Spinal cord (tissue), 10 donors: Measurements from ENCODE around the gene FOXM1. TPM values are rescaled to one million over a fixed set of nuclear protein-coding genes. Genes with fewer than 3 reads are reported as not detected.
A peak's percentile ranks its signal among the peaks of the same experiment; 100 is the strongest.

Experiments
- DNase-seq, 6 donors: peaks; one replicate each; pipeline versions ENCODE4 v3.0.0 to v3.0.0-alpha.2; 2013 to 2015; ENCODE audit warnings: low spot score in 6 of 6, low read depth in 4 of 6
- H3K27ac ChIP-seq: one replicate; pipeline ENCODE4 v1.5.1; 2013; ENCODE audit warnings: low read depth, low read length, control low read depth
- H3K27me3 ChIP-seq: one replicate; pipeline ENCODE4 v1.6.1; 2013; ENCODE audit warnings: low read length; ENCODE audit not compliant: control insufficient read depth, insufficient read depth
- H3K36me3 ChIP-seq: one replicate; pipeline ENCODE4 v1.6.1; 2013; ENCODE audit warnings: low read length; ENCODE audit not compliant: control insufficient read depth, insufficient read depth
- H3K4me1 ChIP-seq: one replicate; pipeline ENCODE4 v1.6.1; 2013; ENCODE audit warnings: low read length; ENCODE audit not compliant: control insufficient read depth, insufficient read depth
- H3K4me3 ChIP-seq: one replicate; pipeline ENCODE4 v1.5.1; 2013; ENCODE audit warnings: low read depth, low read length, control low read depth
- H3K9me3 ChIP-seq: one replicate; pipeline ENCODE4 v1.6.1; 2013; ENCODE audit warnings: low read length; ENCODE audit not compliant: control insufficient read depth, insufficient read depth
- WGBS: methylation state at CpG from one replicate; pipeline ENCODE4 v1.1.5; 2013; ENCODE audit warnings: missing lambda C conversion rate; ENCODE audit not compliant: insufficient coverage; 5-methylcytosine and 5-hydroxymethylcytosine counted together
- polyA plus RNA-seq, 2 donors: library from polyadenylated mRNA; unstranded; fragments of 120-200 nt; gene quantifications; one replicate each; pipeline ENCODE4 v1.2.1, GENCODE V29; 2013; ENCODE audit not compliant: insufficient read length in 2 of 2
- total RNA-seq, 2 donors: library from RNA; depleted of rRNA in 1 of 2; stranded (reverse); fragments of 120-200 nt in 1 of 2; fragments of >200 nt in 1 of 2; gene quantifications; one replicate each; pipeline versions ENCODE4 v1.2.3 to v1.2.4, GENCODE V29; 2013 to 2014
- donor health status: healthy.

The FOXM1 gene
- total and polyA plus RNA-seq, 4 donors = 3.0 to 28.8 (median 19.2) TPM

- no peak overlapping the region for H3K4me3 ChIP-seq
Observed at GRCh38 chr12:2902272-2902880, 25.4 kb upstream of the FOXM1 start.

DNA sequence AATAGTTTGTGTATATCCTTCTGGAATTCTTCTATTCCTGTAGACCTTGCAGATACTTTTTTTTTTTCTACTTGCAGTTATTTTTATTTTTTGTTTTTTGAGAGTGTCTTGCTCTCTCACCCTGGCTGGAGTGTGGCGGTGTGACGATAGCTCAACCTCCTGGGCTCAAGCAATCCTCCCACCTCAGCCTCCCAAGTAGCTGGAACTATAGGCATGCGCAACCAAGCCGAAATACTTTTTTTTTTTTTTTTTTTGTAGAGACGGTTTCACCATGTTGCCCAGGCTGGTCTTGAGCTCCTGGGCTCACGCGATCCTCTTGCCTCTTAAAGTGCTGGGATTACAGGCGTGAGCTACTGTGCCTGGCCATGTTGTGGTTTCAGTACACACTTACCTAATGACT, 23.7 kb upstream of the FOXM1 start:
- H3K4me1 ChIP-seq = peaks cover 5% of the 10 kb centered on the region
- H3K27ac ChIP-seq = no peak overlapping the region
- DNase-seq = no peak
- H3K27me3 ChIP-seq = no peaks in the 10 kb centered on the region
- H3K36me3 ChIP-seq = no peaks in the 10 kb centered on the region
- no peaks in the 10 kb centered on the region for H3K9me3 ChIP-seq
- no CpG with 5 or more reads among the region's 8 CpGs for WGBS
- H3K4me3 ChIP-seq = no peak overlapping the region

More at GRCh38 chr12:2902272-2902880, 25.4 kb upstream of the FOXM1 start:
- Histone ChIP-seq H3K36me3 (no peaks in the 10 kb centered on the region), H3K27me3 (no peaks in the 10 kb centered on the region), H3K27ac (peak overlapping the region; percentile 42), H3K9me3 (no peaks in the 10 kb centered on the region), H3K4me1 (peaks cover 5% of the 10 kb centered on the region)
- WGBS = 24% methylated on average over 3 of the region's 4 CpGs
- DNase-seq = peak; percentile 41 to 96 (median 68)

- H3K36me3 ChIP-seq = no peaks in the 10 kb centered on the region
- H3K27ac ChIP-seq = no peak overlapping the region
- no peak overlapping the region for H3K4me3 ChIP-seq
- no peak for DNase-seq
- H3K27me3 ChIP-seq = no peaks in the 10 kb centered on the region
- 90% methylated on average over 2 of the region's 5 CpGs for WGBS
- H3K9me3 ChIP-seq = no peaks in the 10 kb centered on the region
- peaks cover 13% of the 10 kb centered on the region for H3K4me1 ChIP-seq
Observed at GRCh38 chr12:2897418-2897817, 20.4 kb upstream of the FOXM1 start.

DNA sequence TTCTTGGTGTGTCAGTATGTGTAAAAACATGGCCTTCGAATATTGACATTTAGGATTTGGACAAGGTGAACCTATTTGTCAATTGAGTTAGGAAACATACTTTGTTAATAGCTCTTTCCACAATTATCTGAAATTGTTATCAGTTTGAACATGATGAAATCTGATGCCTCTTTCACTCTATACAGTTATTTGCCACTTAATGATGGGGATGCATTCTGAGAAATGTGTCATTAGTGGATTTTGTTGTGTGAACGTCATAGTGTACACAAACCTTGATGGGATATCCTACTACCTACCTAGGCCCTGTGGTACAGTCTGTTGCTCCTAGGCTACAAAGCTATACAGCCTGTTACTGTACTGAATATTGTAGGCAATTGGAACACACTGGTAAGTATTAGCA, 18.5 kb upstream of the FOXM1 start:
- Histone ChIP-seq H3K27ac (no peak overlapping the region), H3K36me3 (no peaks in the 10 kb centered on the region), H3K9me3 (no peaks in the 10 kb centered on the region), H3K4me1 (peaks cover 23% of the 10 kb centered on the region), H3K27me3 (no peaks in the 10 kb centered on the region), H3K4me3 (no peak overlapping the region)
- WGBS = no CpG with 5 or more reads among the region's 2 CpGs
- no peak for DNase-seq

- Histone ChIP-seq H3K4me1 (peaks cover 27% of the 10 kb centered on the region), H3K9me3 (no peaks in the 10 kb centered on the region), H3K27ac (peak overlapping the region; percentile 52), H3K27me3 (no peaks in the 10 kb centered on the region), H3K36me3 (no peaks in the 10 kb centered on the region), H3K4me3 (no peak overlapping the region)
- peak in 2 of 6 donors; percentile 54 to 74 for DNase-seq
- no CpG with 5 or more reads among the region's 2 CpGs for WGBS
Observed at GRCh38 chr12:2895051-2895451, 18.1 kb upstream of the FOXM1 start.

DNA sequence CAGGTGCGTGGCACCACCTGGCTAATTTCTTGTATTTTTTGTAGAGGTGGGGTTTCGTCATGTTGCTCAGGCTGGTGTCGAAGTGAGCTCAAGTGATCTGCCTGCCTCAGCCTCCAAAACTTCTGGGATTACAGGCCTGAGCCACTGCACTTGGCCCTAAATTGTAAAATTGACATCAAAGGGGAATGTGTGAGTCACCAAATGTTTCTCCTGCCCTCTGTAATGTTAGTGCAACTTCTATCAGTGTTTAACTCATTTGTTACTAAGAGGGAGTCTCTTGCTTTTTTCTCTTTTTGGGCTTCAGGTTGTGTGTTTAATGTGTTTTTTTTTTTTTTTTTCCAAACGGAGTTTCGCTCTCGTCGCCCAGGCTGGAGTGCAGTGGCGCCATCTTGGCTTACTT, 16.0 kb upstream of the FOXM1 start:
- 97% methylated on average over 7 of the region's 8 CpGs for WGBS
- DNase-seq = no peak
- Histone ChIP-seq H3K27ac (no peak overlapping the region), H3K9me3 (no peaks in the 10 kb centered on the region), H3K4me3 (no peak overlapping the region), H3K36me3 (peaks cover 6% of the 10 kb centered on the region), H3K27me3 (no peaks in the 10 kb centered on the region), H3K4me1 (peaks cover 30% of the 10 kb centered on the region)

- no peak overlapping the region for H3K27ac ChIP-seq
- peaks cover 10% of the 10 kb centered on the region for H3K36me3 ChIP-seq
- no peaks in the 10 kb centered on the region for H3K9me3 ChIP-seq
- no peak overlapping the region for H3K4me3 ChIP-seq
- no peak for DNase-seq
- H3K4me1 ChIP-seq = peaks cover 30% of the 10 kb centered on the region
- 85% methylated on average over 2 of the region's 12 CpGs for WGBS
- H3K27me3 ChIP-seq = no peaks in the 10 kb centered on the region
Observed at GRCh38 chr12:2892246-2892645, 15.3 kb upstream of the FOXM1 start.

GRCh38 chr12:2891240-2892053, 14.5 kb upstream of the FOXM1 start:
- WGBS = 11% methylated on average over 29 of the region's 42 CpGs
- DNase-seq = peak in 5 of 6 donors; percentile 33 to 82 (median 43)
- H3K27ac ChIP-seq = peak overlapping the region; percentile 97
- peak overlapping the region; percentile 99 for H3K4me3 ChIP-seq
- no peaks in the 10 kb centered on the region for H3K27me3 ChIP-seq
- H3K4me1 ChIP-seq = peaks cover 30% of the 10 kb centered on the region
- H3K36me3 ChIP-seq = peaks cover 15% of the 10 kb centered on the region
- no peaks in the 10 kb centered on the region for H3K9me3 ChIP-seq

GRCh38 chr12:2890388-2891239, 13.6 kb upstream of the FOXM1 start, which contains the start of gene TULP3:
Gene TULP3 (plus strand): TSS chr12:2890891. CDS start chr12:2890948, 57 bp downstream.
- Histone ChIP-seq H3K27ac (peak within 1 kb of the TSS; percentile 97), H3K27me3 (no peaks in the 10 kb centered on the region), H3K4me1 (peaks cover 30% of the 10 kb centered on the region), H3K4me3 (peak within 1 kb of the TSS; percentile 99), H3K36me3 (peaks cover 18% of the 10 kb centered on the region), H3K9me3 (no peaks in the 10 kb centered on the region)
- under 1% methylated on average over 83 of the region's 83 CpGs for WGBS
- peak; percentile 92 to 99 (median 97) for DNase-seq
